HepG2 (cell line): ENCODE measurements around the gene MUC4. TPM values are rescaled to one million over a fixed set of nuclear protein-coding genes. Genes with fewer than 3 reads are reported as not detected.

Experiments used
- ATAC-seq: fragments of 200-7000 bp; cut with Tn5 transposase; 3 replicates; pipeline ENCODE4 v1.9.1; 2020; ENCODE audit warnings: mild to moderate bottlenecking, moderate library complexity
- BruUV-seq: library from RNA; stranded (reverse); fragments of 400-500 nt; replicated peaks from 2 replicates; lab custom pipeline; 2021; lab: Mats Ljungman, UMichigan
- CTCF ChIA-PET: fragments of 300-600 bp; formaldehyde crosslinking; extraction: SDS; loops from one replicate; lab custom pipeline; 2021; ENCODE audit warnings: low total read pairs, inconsistent platforms, low intra/inter-chr PET ratio; lab: Yijun Ruan, JAX
- POLR2A ChIA-PET: fragments of 350-600 bp; sonication (Branson Sonifier 250); formaldehyde crosslinking; loops from one replicate; lab custom pipeline; 2020; ENCODE audit warnings: antibody characterized with exemption, inconsistent platforms; lab: Yijun Ruan, JAX
- DNase-seq: peaks from one replicate; pipeline ENCODE4 v3.0.0-alpha.2; 2015; ENCODE audit warnings: low spot score
- FAIRE-seq: peaks from 3 replicates; lab custom pipeline; 2011; peaks lifted over from hg19 to GRCh38; lab: Jason Lieb, UNC
- H2AFZ ChIP-seq: one replicate; pipeline ENCODE4 v1.6.1; 2011; ENCODE audit warnings: low read length, inconsistent platforms
- H3K27ac ChIP-seq: fragments of 300-600 bp; 3 replicates; pipeline ENCODE4 v1.8.0; 2011; ENCODE audit warnings: mixed run types, mild to moderate bottlenecking, mixed read lengths, low read length, inconsistent platforms; ENCODE audit not compliant: insufficient read depth; ENCODE audit errors: extremely low read length
- H3K27me3 ChIP-seq, 2 experiments: fragments of 200-600 bp in 1 of 2; 2 replicates in 1 of 2; 3 replicates in 1 of 2; pipeline versions ENCODE4 v1.6.0 to v1.8.0; 2011; ENCODE audit warnings: low read length in 2 of 2, mild to moderate bottlenecking in 2 of 2, moderate library complexity in 2 of 2, inconsistent platforms in 1 of 2; ENCODE audit not compliant: insufficient read depth in 2 of 2, control insufficient read depth in 1 of 2
- H3K36me3 ChIP-seq, 2 experiments: fragments of 200-600 bp in 1 of 2; replicated peaks in 1 of 2; 2 replicates in 1 of 2; 3 replicates in 1 of 2; pipeline versions ENCODE4 v1.5.1 to v1.8.0; 2011; ENCODE audit warnings: low read length in 2 of 2, inconsistent platforms in 1 of 2; ENCODE audit not compliant: insufficient read depth in 2 of 2, control insufficient read depth in 1 of 2
- H3K4me1 ChIP-seq: 2 replicates; pipeline ENCODE4 v1.5.1; 2012; ENCODE audit warnings: low read length, inconsistent platforms; ENCODE audit not compliant: insufficient read depth
- H3K4me2 ChIP-seq: 2 replicates; pipeline ENCODE4 v1.6.0; 2011; ENCODE audit warnings: low read depth, low read length, inconsistent platforms
- H3K4me3 ChIP-seq, 3 experiments: fragments of 200-600 bp in 1 of 3; sonication (generic), shearing (Covaris generic) in 1 of 3; replicated peaks in 1 of 3; 2 replicates each; pipeline ENCODE4 v1.5.1; 2011 to 2016; ENCODE audit warnings: low read length in 3 of 3, inconsistent platforms in 2 of 3, low read depth in 2 of 3, mild to moderate bottlenecking in 2 of 3, control low read depth in 1 of 3, mixed read lengths in 1 of 3; ENCODE audit not compliant: insufficient read depth in 1 of 3
- H3K79me2 ChIP-seq: one replicate; pipeline ENCODE4 v1.6.1; 2011; ENCODE audit warnings: low read length, inconsistent platforms; ENCODE audit not compliant: insufficient read depth
- H3K9ac ChIP-seq: 2 replicates; pipeline ENCODE4 v1.6.0; 2011; ENCODE audit warnings: mild to moderate bottlenecking, low read depth, low read length, inconsistent platforms; ENCODE audit not compliant: insufficient read depth
- H3K9me3 ChIP-seq: 2 replicates; pipeline ENCODE4 v1.5.1; 2012; ENCODE audit warnings: mild to moderate bottlenecking, low read length
- H4K20me1 ChIP-seq: 2 replicates; pipeline ENCODE4 v1.6.0; 2011; ENCODE audit warnings: inconsistent platforms, mild to moderate bottlenecking, low read length, moderate library complexity; ENCODE audit not compliant: insufficient read depth
- KDM3A ChIP-seq: IDR thresholded peaks from 2 replicates; pipeline ENCODE4 v1.6.1; 2018; ENCODE audit warnings: low read depth, missing compliant biosample characterization
- MIER2 ChIP-seq: IDR thresholded peaks from 2 replicates; pipeline ENCODE4 v1.6.1; 2016; ENCODE audit warnings: missing biosample characterization, missing genetic modification reagents
- PHF5A ChIP-seq: IDR thresholded peaks from one replicate; pipeline ENCODE4 v1.6.1; 2018; ENCODE audit warnings: low read depth, missing genetic modification reagents; ENCODE audit not compliant: unreplicated experiment
- TGIF2 ChIP-seq: IDR thresholded peaks from 2 replicates; pipeline ENCODE4 v1.6.1; 2016; ENCODE audit warnings: control low read depth, missing compliant biosample characterization
- ZBTB21 ChIP-seq: sonication (generic); formaldehyde crosslinking; IDR thresholded peaks from 2 replicates; pipeline ENCODE4 v1.4.0; 2020; ENCODE audit warnings: missing genetic modification reagents
- ZFP62 ChIP-seq: sonication (generic); formaldehyde crosslinking; IDR thresholded peaks from 2 replicates; pipeline ENCODE4 v1.4.0; 2020; ENCODE audit warnings: missing genetic modification reagents
- ZNF441 ChIP-seq: sonication (generic); formaldehyde crosslinking; IDR thresholded peaks from 2 replicates; pipeline ENCODE4 v1.7.0; 2021; ENCODE audit warnings: missing genetic modification reagents, borderline replicate concordance
- ZNF513 ChIP-seq: sonication (generic); formaldehyde crosslinking; conservative IDR thresholded peaks from 2 replicates; pipeline ENCODE4 v1.5.0; 2020; ENCODE audit warnings: missing genetic modification reagents
- ZNF749 ChIP-seq: sonication (generic); formaldehyde crosslinking; IDR thresholded peaks from 2 replicates; pipeline ENCODE4 v1.8.0; 2022; ENCODE audit warnings: mild to moderate bottlenecking, missing genetic modification reagents, moderate library complexity, borderline replicate concordance
- WGBS: methylation state at CpG from one replicate; pipeline ENCODE4 v1.1.6; 2017; ENCODE audit warnings: low lambda C conversion rate; 5-methylcytosine and 5-hydroxymethylcytosine counted together
- in situ Hi-C: cut with HindIII; loops from 2 replicates; pipeline ENCODE4 v1.10.0; 2017; ENCODE audit warnings: low pct_unique_long_range_greater_than_20kb; ENCODE audit not compliant: extremely low pct_ligation_motif_present
- intact Hi-C: fragments of 100-400 bp; cut with micrococcal nuclease; formaldehyde crosslinking; loops from one replicate; pipeline ENCODE4 v1.10.0; 2022; ENCODE audit not compliant: unreplicated experiment
- polyA plus RNA-seq, 8 experiments: library from polyadenylated mRNA; depleted of rRNA in 3 of 8; stranded (reverse) in 7 of 8; unstranded in 1 of 8; fragments of >200 nt; fragmentation: Illumina TruSeq in 4 of 8; extraction: Trizol in 4 of 8; gene quantifications; 2 replicates each; pipeline versions ENCODE4 v1.2.1 to v1.2.3, GENCODE V29; 2011 to 2016; ENCODE audit warnings: low read depth in 4 of 8, missing spikeins in 1 of 8, mixed read lengths in 1 of 8; ENCODE audit not compliant: insufficient read depth in 1 of 8
- total RNA-seq, 5 experiments: library from RNA; depleted of rRNA; stranded (reverse); fragments of >200 nt; fragmentation: Illumina TruSeq; extraction: Trizol; gene quantifications; 2 replicates each; pipeline ENCODE4 v1.2.3, GENCODE V29; 2016; ENCODE audit warnings: low read depth in 1 of 5
- TF ChIP-seq, protein P1 (sequence below): sonication (generic); formaldehyde crosslinking; IDR thresholded peaks from 2 replicates; pipeline ENCODE4 v1.4.0; 2020; ENCODE audit warnings: missing genetic modification reagents, mild to moderate bottlenecking, borderline replicate concordance
- TF ChIP-seq, protein P2 (sequence below): sonication (generic); formaldehyde crosslinking; IDR thresholded peaks from 2 replicates; pipeline ENCODE4 v1.8.1; 2023; ENCODE audit warnings: mild to moderate bottlenecking, inconsistent platforms, moderate library complexity, missing genetic modification reagents, borderline replicate concordance
- TF ChIP-seq, protein P3 (sequence below): sonication (generic); formaldehyde crosslinking; IDR thresholded peaks from 2 replicates; pipeline ENCODE4 v1.8.0; 2023; ENCODE audit warnings: mild to moderate bottlenecking, missing genetic modification reagents
- TF ChIP-seq, protein P4 (sequence below): sonication (generic); formaldehyde crosslinking; IDR thresholded peaks from 2 replicates; pipeline ENCODE4 v1.4.0; 2020; ENCODE audit warnings: missing genetic modification reagents
- TF ChIP-seq, protein P5 (sequence below): sonication (generic); formaldehyde crosslinking; conservative IDR thresholded peaks from 2 replicates; pipeline ENCODE4 v1.8.0; 2022; ENCODE audit warnings: missing genetic modification reagents

MUC4 gene
- total and polyA plus RNA-seq, 2 of the 13 experiments (the other 11 are each of a cell fraction or from before 2014, with no cell fraction given), result not detected

DNA sequence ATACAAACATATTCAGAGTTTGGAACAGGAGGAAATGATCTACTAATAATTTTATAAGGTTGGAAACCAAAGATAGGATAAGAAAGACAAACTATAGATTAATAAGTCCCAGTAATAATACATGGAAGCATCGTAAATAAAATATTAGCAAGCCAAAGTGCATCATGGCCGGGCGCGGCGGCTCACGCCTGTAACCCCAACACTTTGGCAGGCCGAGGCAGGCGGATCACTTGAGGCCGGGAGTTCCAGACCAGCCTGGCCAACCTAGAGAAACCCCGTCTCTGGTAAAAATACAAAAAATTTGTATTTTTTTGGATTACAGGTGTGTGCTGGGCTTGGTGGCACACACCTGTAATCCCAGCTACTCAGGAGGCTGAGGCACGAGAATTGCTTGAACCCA lies 14.9 kb downstream of the MUC4 start:
- in situ Hi-C loops, result no loop called here
- no peak for TF ChIP-seq ZNF441 (CRISPR knock-in tag)
- no peak for TF ChIP-seq KDM3A (CRISPR knock-in tag)
- TF ChIP-seq, protein P1, sequence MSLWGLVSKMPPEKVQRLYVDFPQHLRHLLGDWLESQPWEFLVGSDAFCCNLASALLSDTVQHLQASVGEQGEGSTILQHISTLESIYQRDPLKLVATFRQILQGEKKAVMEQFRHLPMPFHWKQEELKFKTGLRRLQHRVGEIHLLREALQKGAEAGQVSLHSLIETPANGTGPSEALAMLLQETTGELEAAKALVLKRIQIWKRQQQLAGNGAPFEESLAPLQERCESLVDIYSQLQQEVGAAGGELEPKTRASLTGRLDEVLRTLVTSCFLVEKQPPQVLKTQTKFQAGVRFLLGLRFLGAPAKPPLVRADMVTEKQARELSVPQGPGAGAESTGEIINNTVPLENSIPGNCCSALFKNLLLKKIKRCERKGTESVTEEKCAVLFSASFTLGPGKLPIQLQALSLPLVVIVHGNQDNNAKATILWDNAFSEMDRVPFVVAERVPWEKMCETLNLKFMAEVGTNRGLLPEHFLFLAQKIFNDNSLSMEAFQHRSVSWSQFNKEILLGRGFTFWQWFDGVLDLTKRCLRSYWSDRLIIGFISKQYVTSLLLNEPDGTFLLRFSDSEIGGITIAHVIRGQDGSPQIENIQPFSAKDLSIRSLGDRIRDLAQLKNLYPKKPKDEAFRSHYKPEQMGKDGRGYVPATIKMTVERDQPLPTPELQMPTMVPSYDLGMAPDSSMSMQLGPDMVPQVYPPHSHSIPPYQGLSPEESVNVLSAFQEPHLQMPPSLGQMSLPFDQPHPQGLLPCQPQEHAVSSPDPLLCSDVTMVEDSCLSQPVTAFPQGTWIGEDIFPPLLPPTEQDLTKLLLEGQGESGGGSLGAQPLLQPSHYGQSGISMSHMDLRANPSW, result no peak
- TF ChIP-seq ZFP62 (CRISPR knock-in tag), result no peak
- no peak for TF ChIP-seq ZNF749 (CRISPR knock-in tag)
- TF ChIP-seq, protein P2, sequence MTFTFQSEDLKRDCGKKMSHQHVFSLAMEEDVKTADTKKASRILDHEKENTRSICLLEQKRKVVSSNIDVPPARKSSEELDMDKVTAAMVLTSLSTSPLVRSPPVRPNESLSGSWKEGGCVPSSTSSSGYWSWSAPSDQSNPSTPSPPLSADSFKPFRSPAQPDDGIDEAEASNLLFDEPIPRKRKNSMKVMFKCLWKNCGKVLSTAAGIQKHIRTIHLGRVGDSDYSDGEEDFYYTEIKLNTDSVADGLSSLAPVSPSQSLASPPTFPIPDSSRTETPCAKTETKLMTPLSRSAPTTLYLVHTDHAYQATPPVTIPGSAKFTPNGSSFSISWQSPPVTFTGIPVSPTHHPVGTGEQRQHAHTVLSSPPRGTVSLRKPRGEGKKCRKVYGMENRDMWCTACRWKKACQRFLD (CRISPR knock-in tag), result no peak
- no peak for TF ChIP-seq ZNF513 (CRISPR knock-in tag)
- TF ChIP-seq, protein P3, sequence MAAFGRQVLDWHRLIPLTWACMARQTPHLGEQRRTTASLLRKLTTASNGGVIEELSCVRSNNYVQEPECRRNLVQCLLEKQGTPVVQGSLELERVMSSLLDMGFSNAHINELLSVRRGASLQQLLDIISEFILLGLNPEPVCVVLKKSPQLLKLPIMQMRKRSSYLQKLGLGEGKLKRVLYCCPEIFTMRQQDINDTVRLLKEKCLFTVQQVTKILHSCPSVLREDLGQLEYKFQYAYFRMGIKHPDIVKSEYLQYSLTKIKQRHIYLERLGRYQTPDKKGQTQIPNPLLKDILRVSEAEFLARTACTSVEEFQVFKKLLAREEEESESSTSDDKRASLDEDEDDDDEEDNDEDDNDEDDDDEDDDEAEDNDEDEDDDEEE (CRISPR knock-in tag), result no peak
- no peak for TF ChIP-seq PHF5A
- TF ChIP-seq, protein P4, sequence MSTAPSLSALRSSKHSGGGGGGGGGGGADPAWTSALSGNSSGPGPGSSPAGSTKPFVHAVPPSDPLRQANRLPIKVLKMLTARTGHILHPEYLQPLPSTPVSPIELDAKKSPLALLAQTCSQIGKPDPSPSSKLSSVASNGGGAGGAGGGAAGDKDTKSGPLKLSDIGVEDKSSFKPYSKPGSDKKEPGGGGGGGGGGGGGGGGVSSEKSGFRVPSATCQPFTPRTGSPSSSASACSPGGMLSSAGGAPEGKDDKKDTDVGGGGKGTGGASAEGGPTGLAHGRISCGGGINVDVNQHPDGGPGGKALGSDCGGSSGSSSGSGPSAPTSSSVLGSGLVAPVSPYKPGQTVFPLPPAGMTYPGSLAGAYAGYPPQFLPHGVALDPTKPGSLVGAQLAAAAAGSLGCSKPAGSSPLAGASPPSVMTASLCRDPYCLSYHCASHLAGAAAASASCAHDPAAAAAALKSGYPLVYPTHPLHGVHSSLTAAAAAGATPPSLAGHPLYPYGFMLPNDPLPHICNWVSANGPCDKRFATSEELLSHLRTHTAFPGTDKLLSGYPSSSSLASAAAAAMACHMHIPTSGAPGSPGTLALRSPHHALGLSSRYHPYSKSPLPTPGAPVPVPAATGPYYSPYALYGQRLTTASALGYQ (CRISPR knock-in tag), result no peak
- TF ChIP-seq ZBTB21 (CRISPR knock-in tag), result no peak
- no peak for TF ChIP-seq TGIF2 (CRISPR knock-in tag)
- TF ChIP-seq MIER2 (CRISPR knock-in tag), result no peak
- TF ChIP-seq, protein P5, sequence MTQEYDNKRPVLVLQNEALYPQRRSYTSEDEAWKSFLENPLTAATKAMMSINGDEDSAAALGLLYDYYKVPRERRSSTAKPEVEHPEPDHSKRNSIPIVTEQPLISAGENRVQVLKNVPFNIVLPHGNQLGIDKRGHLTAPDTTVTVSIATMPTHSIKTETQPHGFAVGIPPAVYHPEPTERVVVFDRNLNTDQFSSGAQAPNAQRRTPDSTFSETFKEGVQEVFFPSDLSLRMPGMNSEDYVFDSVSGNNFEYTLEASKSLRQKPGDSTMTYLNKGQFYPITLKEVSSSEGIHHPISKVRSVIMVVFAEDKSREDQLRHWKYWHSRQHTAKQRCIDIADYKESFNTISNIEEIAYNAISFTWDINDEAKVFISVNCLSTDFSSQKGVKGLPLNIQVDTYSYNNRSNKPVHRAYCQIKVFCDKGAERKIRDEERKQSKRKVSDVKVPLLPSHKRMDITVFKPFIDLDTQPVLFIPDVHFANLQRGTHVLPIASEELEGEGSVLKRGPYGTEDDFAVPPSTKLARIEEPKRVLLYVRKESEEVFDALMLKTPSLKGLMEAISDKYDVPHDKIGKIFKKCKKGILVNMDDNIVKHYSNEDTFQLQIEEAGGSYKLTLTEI (CRISPR knock-in tag), result no peak
- intact Hi-C loops, result no loop called here
- ATAC-seq (no peak), DNase-seq (no peak), FAIRE-seq (no peak)
- WGBS, result 70% methylated on average over 11 of the region's 11 CpGs
- Histone ChIP-seq H3K9ac (no peak overlapping the region), H3K36me3 (no peaks in the 10 kb centered on the region), H3K9me3 (no peaks in the 10 kb centered on the region), H3K79me2 (no peaks in the 10 kb centered on the region), H3K27ac (no peak overlapping the region), H3K4me2 (no peak overlapping the region), H3K27me3 (peaks cover under 1 to 26% of the 10 kb centered on the region in 2 experiments; a peak in 3 of 5 replicates), H4K20me1 (no peaks in the 10 kb centered on the region), H3K4me3 (no peak overlapping the region), H3K4me1 (no peaks in the 10 kb centered on the region), H2AFZ (no peak overlapping the region)
- BruUV-seq, result no TSS peak
- ChIA-PET POLR2A (no interaction called here), CTCF (no interaction called here)
